ENCODE measurements around the gene FOXJ1.

- TF ChIP-seq EZH2phosphoT487 (IDR thresholded peaks at IDR 0.05; ENCODE audit: insufficient read depth, low read depth) (no peak), EZH2 (IDR thresholded peaks at IDR 0.05; ENCODE audit: insufficient read depth, poor library complexity, severe bottlenecking) (no peak)
Measured at GRCh38 chr17:76189247-76189646, 48.2 kb upstream of the FOXJ1 start.

Data from GM23248 (cell line).